ENCODE data around the gene NOSTRIN. TPM values are rescaled to one million over a fixed set of nuclear protein-coding genes. Genes with fewer than 3 reads are reported as not detected.

The NOSTRIN gene
- total RNA-seq, 1 donor from 2014 or later, result not detected

DNA sequence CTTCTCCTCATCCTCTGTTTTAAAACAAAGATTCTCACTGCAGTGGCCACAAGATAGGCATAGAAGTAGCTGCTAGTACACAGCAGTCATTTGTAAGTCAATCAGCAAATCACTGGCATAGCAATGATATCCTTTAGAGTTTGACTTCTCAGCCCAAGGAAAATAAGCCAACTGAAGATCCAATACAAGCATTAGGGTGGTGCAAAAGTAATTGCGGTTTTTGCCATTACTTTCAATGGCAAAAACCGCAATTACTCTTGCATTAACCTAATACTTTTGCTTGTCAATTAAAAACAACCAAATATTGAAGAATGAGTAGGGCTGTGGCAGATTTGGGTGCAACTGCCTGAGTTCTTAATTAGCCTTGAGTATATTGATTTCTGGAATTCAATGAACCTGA lies 101.5 kb downstream of the NOSTRIN start:
- Mint-ChIP-seq H3K9me3 (no peaks in the 10 kb centered on the region), H3K27me3 (ENCODE audit: insufficient read depth) (peaks cover 31% of the 10 kb centered on the region), H3K4me1 (ENCODE audit: low read depth) (no peaks in the 10 kb centered on the region), H3K27ac (no peak overlapping the region), H3K36me3 (ENCODE audit: low read depth) (no peaks in the 10 kb centered on the region), H3K4me3 (no peak overlapping the region)
- intact Hi-C loops (cut with micrococcal nuclease), result no loop called here
- no peak for DNase-seq (ENCODE audit: low spot score)

DNA sequence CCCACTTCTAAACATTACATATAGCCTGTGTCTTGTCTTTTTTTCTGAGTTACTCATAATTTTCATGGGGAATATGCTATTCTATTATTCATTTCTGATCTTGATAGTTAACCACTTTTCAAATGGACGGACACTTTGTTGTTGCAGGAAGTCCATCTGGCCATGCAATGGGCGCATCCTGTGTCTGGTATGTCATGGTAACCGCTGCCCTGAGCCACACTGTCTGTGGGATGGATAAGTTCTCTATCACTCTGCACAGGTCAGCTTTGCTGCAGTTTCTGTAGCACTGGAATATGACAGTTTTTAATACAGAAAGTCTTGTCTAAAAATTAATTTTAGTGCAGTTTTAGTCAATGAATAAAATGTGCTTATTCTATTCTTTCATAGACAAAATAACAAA lies 101.9 kb downstream of the NOSTRIN start:
- no peak overlapping the region for H3K27ac Mint-ChIP-seq
- no peaks in the 10 kb centered on the region for H3K4me1 Mint-ChIP-seq (ENCODE audit: low read depth)
- no peak overlapping the region for H3K4me3 Mint-ChIP-seq
- intact Hi-C loops (cut with micrococcal nuclease), result no loop called here
- no peaks in the 10 kb centered on the region for H3K9me3 Mint-ChIP-seq
- peaks cover 27% of the 10 kb centered on the region for H3K27me3 Mint-ChIP-seq (ENCODE audit: insufficient read depth)
- H3K36me3 Mint-ChIP-seq (ENCODE audit: low read depth), result no peaks in the 10 kb centered on the region
- no peak for DNase-seq (ENCODE audit: low spot score)

- Mint-ChIP-seq H3K9me3 (no peaks in the 10 kb centered on the region), H3K27me3 (ENCODE audit: insufficient read depth) (peaks cover 39% of the 10 kb centered on the region), H3K36me3 (ENCODE audit: low read depth) (no peaks in the 10 kb centered on the region), H3K4me3 (no peak overlapping the region), H3K27ac (no peak overlapping the region), H3K4me1 (ENCODE audit: low read depth) (peaks cover 4% of the 10 kb centered on the region)
- intact Hi-C loops (cut with micrococcal nuclease), result no loop called here
- no peak for DNase-seq (ENCODE audit: low spot score)
Observed at GRCh38 chr2:168907940-168908662, 105.7 kb downstream of the NOSTRIN start.

GRCh38 chr2:168910330-168910729 lies 107.9 kb downstream of the NOSTRIN start:
- no peaks in the 10 kb centered on the region for H3K9me3 Mint-ChIP-seq
- H3K4me1 Mint-ChIP-seq (ENCODE audit: low read depth), result peaks cover 4% of the 10 kb centered on the region
- H3K36me3 Mint-ChIP-seq (ENCODE audit: low read depth), result peaks cover 3% of the 10 kb centered on the region
- intact Hi-C loops (cut with micrococcal nuclease), result no loop called here
- peaks cover 39% of the 10 kb centered on the region for H3K27me3 Mint-ChIP-seq (ENCODE audit: insufficient read depth)
- no peak overlapping the region for H3K4me3 Mint-ChIP-seq
- H3K27ac Mint-ChIP-seq, result no peak overlapping the region
- DNase-seq (ENCODE audit: low spot score), result no peak

DNA sequence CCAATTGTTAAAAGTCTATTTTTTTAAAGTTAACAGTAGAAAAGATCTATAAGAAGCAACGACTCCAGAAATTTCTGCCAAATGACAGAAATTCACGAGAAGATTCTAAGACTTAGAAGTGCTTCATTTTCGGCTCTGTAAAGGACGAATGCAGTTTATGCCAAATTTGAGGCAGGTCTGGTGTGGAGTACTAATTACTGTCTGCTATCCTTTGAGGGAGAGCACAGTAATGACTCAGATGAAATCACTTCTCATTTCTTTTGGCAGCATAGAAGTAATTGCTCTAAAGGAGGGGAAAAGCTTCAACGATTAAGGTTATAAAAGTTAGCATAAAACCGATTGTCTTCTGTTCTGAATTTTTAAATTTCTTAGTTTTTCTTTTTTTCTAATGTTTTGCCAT lies 110.0 kb downstream of the NOSTRIN start:
- Mint-ChIP-seq H3K27ac (no peak overlapping the region), H3K4me1 (ENCODE audit: low read depth) (peaks cover 15% of the 10 kb centered on the region), H3K36me3 (ENCODE audit: low read depth) (peaks cover 3% of the 10 kb centered on the region), H3K4me3 (no peak overlapping the region), H3K9me3 (no peaks in the 10 kb centered on the region), H3K27me3 (ENCODE audit: insufficient read depth) (peaks cover 30% of the 10 kb centered on the region)
- no peak for DNase-seq (ENCODE audit: low spot score)
- intact Hi-C loops (cut with micrococcal nuclease), result no loop called here

DNA sequence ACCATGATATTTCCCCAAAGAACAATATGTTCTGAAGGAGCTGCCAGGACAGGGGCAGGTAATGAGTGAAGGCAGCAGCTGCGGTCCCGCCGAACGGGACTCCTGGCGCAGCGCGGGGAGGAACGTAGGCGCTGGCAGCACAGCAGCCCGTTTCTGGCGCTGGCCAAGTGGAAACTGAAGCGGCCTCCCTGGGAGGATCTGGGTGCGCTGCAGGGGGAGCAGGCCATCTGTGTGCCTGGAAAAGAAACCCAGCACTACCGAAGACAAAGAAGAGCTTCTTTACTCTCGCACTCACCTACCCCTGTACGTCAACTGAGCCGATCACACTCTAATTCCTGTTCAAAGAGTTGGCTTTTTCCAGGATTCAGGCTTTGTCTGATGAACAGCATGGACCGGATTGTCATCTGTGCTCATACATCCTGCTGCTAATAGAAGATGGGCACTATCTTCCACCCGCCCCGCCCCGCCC lies 110.5 kb downstream of the NOSTRIN start:
- peaks cover 30% of the 10 kb centered on the region for H3K27me3 Mint-ChIP-seq (ENCODE audit: insufficient read depth)
- intact Hi-C loops (cut with micrococcal nuclease), result no loop called here
- no peak for DNase-seq (ENCODE audit: low spot score)
- peaks cover 15% of the 10 kb centered on the region for H3K4me1 Mint-ChIP-seq (ENCODE audit: low read depth)
- no peaks in the 10 kb centered on the region for H3K9me3 Mint-ChIP-seq
- H3K36me3 Mint-ChIP-seq (ENCODE audit: low read depth), result peaks cover 3% of the 10 kb centered on the region
- no peak overlapping the region for H3K27ac Mint-ChIP-seq
- peak overlapping the region; percentile 17 for H3K4me3 Mint-ChIP-seq

DNA sequence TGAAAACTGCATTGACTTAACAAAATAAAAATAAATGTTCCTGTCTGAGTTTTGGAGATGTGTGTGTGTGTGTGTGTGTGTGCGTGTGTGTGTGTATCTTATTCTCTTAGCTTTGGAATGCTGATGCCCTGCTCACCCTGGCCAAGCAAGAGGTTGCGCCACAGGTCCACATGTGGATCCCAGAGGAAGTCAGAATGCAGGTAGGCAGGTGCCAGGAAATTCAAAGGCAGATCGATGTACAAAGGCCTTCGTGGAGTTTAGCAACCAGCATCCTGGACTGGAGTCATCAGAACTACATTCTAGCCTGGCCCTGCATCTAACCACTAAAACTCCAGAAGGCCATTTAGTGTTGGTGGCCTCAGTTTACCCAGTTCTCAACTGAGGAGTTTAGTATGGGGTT lies 111.1 kb downstream of the NOSTRIN start:
- H3K27ac Mint-ChIP-seq, result no peak overlapping the region
- DNase-seq (ENCODE audit: low spot score), result no peak
- H3K9me3 Mint-ChIP-seq, result no peaks in the 10 kb centered on the region
- intact Hi-C loops (cut with micrococcal nuclease), result no loop called here
- peaks cover 15% of the 10 kb centered on the region for H3K4me1 Mint-ChIP-seq (ENCODE audit: low read depth)
- H3K27me3 Mint-ChIP-seq (ENCODE audit: insufficient read depth), result peaks cover 33% of the 10 kb centered on the region
- no peak overlapping the region for H3K4me3 Mint-ChIP-seq
- peaks cover 3% of the 10 kb centered on the region for H3K36me3 Mint-ChIP-seq (ENCODE audit: low read depth)

Other genes starting within 250 kb of the NOSTRIN start
- 17.9 and 19.9 TPM in 2 replicates for gene SPC25, start 87.8 kb downstream of the NOSTRIN start, total RNA-seq
- gene G6PC2, start 98.7 kb downstream of the NOSTRIN start, total RNA-seq, result not detected in 2 replicates
- gene ABCB11, start 228.7 kb downstream of the NOSTRIN start, total RNA-seq, result 0.02 TPM in 1 of 2 replicates, not detected in the other

Measured in activated T-helper 1 cell treated with anti-CD3 and anti-CD28 coated beads, Interleukin-12 subunit alpha, Interleukin-12 subunit beta, Interleukin-2, Interleukin-4 antibody, amounts not matched to agents 30 ng/mL and 10 ng/mL and 1 ng/mL, durations not matched to agents 14 hours and 24 hours and 36 hours (primary cell).